Nephron progenitor cell (in vitro differentiated cells): Measurements from ENCODE around the gene OR2T5.
"Not testable (repeated sequence)": the region's sequence is repeated elsewhere in the genome, so short reads cannot be mapped to it uniquely, and the experiment has no call there.

Experiments used
- DNase-seq: peaks from one replicate; pipeline ENCODE4 v3.0.0; 2021
- H3K27ac Mint-ChIP-seq: 2 replicates; pipeline ENCODE4 v1.8.0; 2021; ENCODE audit warnings: mild to moderate bottlenecking, moderate library complexity, mixed read lengths
- H3K27me3 Mint-ChIP-seq: 2 replicates; pipeline ENCODE4 v1.8.0; 2021; ENCODE audit warnings: mild to moderate bottlenecking, low read depth, mixed read lengths; ENCODE audit not compliant: poor library complexity
- H3K36me3 Mint-ChIP-seq: 2 replicates; pipeline ENCODE4 v1.8.0; 2021; ENCODE audit warnings: low read depth, mixed read lengths
- H3K4me1 Mint-ChIP-seq: 2 replicates; pipeline ENCODE4 v1.8.0; 2021; ENCODE audit warnings: mixed read lengths
- H3K4me3 Mint-ChIP-seq: 2 replicates; pipeline ENCODE4 v1.8.0; 2021; ENCODE audit warnings: mild to moderate bottlenecking, moderate library complexity, mixed read lengths
- H3K9me3 Mint-ChIP-seq: 2 replicates; pipeline ENCODE4 v1.8.0; 2021; ENCODE audit warnings: mild to moderate bottlenecking, moderate library complexity, mixed read lengths
- CTCF ChIP-seq: fragments of 200-600 bp; sonication (generic); IDR thresholded peaks from 2 replicates; pipeline ENCODE4 v1.5.0; 2021; ENCODE audit warnings: antibody characterized with exemption

Gene OR2T5

GRCh38 chr1:248471154-248471553, 17.2 kb upstream of the OR2T5 start:
- Mint-ChIP-seq H3K9me3 (peaks cover 60% of the 10 kb centered on the region), H3K36me3 (no peaks in the 10 kb centered on the region), H3K27ac (no peak overlapping the region), H3K4me3 (no peak overlapping the region), H3K4me1 (no peaks in the 10 kb centered on the region), H3K27me3 (no peaks in the 10 kb centered on the region)
- no peak for DNase-seq
- no peak for TF ChIP-seq CTCF

- H3K27me3 Mint-ChIP-seq, H3K4me3 Mint-ChIP-seq, H3K36me3 Mint-ChIP-seq, H3K27ac Mint-ChIP-seq, DNase-seq, H3K4me1 Mint-ChIP-seq: not testable (repeated sequence)
- peaks cover 55% of the 10 kb centered on the region for H3K9me3 Mint-ChIP-seq
These were observed 16.3 kb upstream of the OR2T5 start for GRCh38 chr1:248472111-248472510.

- not testable (repeated sequence) for H3K36me3 Mint-ChIP-seq, H3K27me3 Mint-ChIP-seq, H3K4me1 Mint-ChIP-seq, DNase-seq, H3K27ac Mint-ChIP-seq, H3K4me3 Mint-ChIP-seq
- peaks cover 46% of the 10 kb centered on the region for H3K9me3 Mint-ChIP-seq
These were observed 15.3 kb upstream of the OR2T5 start, which contains the start of gene OR2T3 for GRCh38 chr1:248473051-248473450. Gene OR2T3 (plus strand): TSS chr1:248473351. CDS start chr1:248473351, 0 bp downstream.

GRCh38 chr1:248475660-248476059, 12.7 kb upstream of the OR2T5 start:
- H3K4me3 Mint-ChIP-seq, H3K36me3 Mint-ChIP-seq, H3K27ac Mint-ChIP-seq, H3K27me3 Mint-ChIP-seq, DNase-seq, H3K4me1 Mint-ChIP-seq: not testable (repeated sequence)
- peaks cover 36% of the 10 kb centered on the region for H3K9me3 Mint-ChIP-seq

GRCh38 chr1:248481686-248482579, 6.5 kb upstream of the OR2T5 start:
- not testable (repeated sequence) for DNase-seq, H3K27me3 Mint-ChIP-seq, H3K4me1 Mint-ChIP-seq, H3K36me3 Mint-ChIP-seq, H3K27ac Mint-ChIP-seq, H3K4me3 Mint-ChIP-seq
- peaks cover 27% of the 10 kb centered on the region for H3K9me3 Mint-ChIP-seq

GRCh38 chr1:248496661-248497060, 8.3 kb downstream of the OR2T5 start:
- H3K27ac Mint-ChIP-seq, H3K27me3 Mint-ChIP-seq, H3K4me1 Mint-ChIP-seq, H3K36me3 Mint-ChIP-seq, DNase-seq, H3K4me3 Mint-ChIP-seq: not testable (repeated sequence)
- peaks cover 19% of the 10 kb centered on the region for H3K9me3 Mint-ChIP-seq

- not testable (repeated sequence) for DNase-seq, H3K27ac Mint-ChIP-seq, H3K4me1 Mint-ChIP-seq, H3K36me3 Mint-ChIP-seq, H3K27me3 Mint-ChIP-seq, H3K4me3 Mint-ChIP-seq
- peaks cover 11% of the 10 kb centered on the region for H3K9me3 Mint-ChIP-seq
These were observed 12.1 kb downstream of the OR2T5 start for GRCh38 chr1:248500305-248501035.

- not testable (repeated sequence) for H3K27me3 Mint-ChIP-seq, H3K36me3 Mint-ChIP-seq, H3K27ac Mint-ChIP-seq
These were observed 19.4 kb downstream of the OR2T5 start, which contains the start of gene OR2G6 for GRCh38 chr1:248507773-248508172. Gene OR2G6 (plus strand): TSS chr1:248508073. CDS start chr1:248521647, 13,574 bp downstream.

GRCh38 chr1:248510217-248510616, 21.8 kb downstream of the OR2T5 start:
- not testable (repeated sequence) for H3K27me3 Mint-ChIP-seq, H3K36me3 Mint-ChIP-seq, H3K4me3 Mint-ChIP-seq, H3K4me1 Mint-ChIP-seq, DNase-seq, H3K27ac Mint-ChIP-seq, H3K9me3 Mint-ChIP-seq

More at GRCh38 chr1:248507773-248508172, 19.4 kb downstream of the OR2T5 start, which contains the start of gene OR2G6:
- H3K4me1 Mint-ChIP-seq, H3K4me3 Mint-ChIP-seq, H3K9me3 Mint-ChIP-seq, DNase-seq: not testable (repeated sequence)
